ENCODE data around the gene NOP56.
"Not testable (repeated sequence)": the region's sequence is repeated elsewhere in the genome, so short reads cannot be mapped to it uniquely, and the experiment has no call there.

Gene NOP56

DNA sequence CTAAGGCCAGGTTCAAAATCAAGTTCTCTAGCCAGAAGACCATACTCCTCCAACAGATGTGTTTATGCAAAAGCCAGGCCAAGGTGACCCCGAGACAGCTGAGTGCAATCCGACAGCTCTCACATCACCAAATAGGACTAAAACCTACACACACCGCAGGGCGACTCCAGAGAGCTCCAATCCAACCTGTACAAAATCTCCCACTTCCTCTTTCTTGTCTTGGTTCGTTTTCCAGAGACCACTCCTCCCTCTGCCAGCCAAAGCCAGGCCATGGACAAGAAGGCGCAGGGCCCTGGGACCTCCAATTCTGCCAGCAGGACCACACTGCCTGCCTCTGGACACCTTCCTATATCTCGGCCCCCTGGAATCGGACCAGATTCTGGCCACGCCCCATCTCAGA is 11.5 kb upstream of the NOP56 start:
- DNase-seq = no peak

DNA sequence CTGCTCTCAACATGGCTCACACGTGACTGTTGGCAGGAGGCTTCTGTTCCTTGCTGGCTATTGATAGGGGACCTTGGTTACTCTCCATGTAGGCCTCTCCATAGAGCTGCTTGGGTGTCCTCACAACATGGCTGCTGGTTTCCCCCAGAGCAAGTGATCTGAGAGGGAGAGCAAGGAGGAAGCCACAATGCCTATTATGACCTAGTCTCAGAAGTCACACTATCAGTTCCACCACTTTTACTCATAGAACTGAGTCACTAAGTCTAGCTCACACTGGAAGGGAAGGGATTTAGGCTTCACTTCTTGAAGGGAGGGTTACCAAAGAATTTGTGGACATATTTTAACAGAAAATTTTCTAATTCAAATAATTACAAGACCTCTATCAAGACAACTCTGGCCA is 8.7 kb upstream of the NOP56 start:
- DNase-seq = no peak

DNA sequence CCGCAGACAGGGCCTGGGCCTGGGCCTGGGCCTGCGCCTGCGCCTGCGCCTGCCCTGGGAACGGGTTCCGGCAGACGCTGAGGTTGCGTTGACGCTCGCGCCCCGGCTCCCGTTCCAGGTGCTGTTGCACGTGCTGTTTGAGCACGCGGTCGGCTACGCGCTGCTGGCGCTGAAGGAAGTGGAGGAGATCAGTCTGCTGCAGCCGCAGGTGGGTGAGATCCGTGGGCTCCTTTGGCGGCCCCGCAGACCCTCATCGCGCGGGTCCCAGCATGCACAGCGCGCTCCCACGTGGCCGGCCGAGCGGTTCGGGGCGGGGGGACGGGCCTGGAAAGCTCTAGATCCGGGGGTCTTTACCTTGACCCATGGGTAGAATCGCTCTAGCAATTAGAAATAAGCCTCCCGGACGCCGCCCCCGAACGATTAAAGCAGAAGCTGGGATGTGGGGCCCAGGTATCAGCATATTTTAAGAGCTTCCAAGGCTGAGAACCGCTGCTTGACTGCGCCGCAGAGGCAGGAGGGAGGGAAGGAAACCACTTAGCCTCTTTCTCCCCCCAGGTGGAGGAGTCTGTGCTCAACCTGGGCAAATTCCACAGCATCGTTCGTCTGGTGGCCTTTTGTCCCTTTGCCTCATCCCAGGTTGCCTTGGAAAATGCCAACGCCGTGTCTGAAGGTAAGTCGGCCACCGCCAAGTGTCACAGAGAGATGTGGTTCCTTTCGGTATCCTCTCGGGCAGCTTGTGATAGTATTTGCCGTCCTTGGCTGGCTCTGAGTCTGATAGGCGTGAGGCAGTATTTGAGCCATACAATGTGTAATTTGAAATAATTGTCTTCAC is 508 bp downstream of the NOP56 start:
- peak; percentile 51 for DNase-seq

DNA sequence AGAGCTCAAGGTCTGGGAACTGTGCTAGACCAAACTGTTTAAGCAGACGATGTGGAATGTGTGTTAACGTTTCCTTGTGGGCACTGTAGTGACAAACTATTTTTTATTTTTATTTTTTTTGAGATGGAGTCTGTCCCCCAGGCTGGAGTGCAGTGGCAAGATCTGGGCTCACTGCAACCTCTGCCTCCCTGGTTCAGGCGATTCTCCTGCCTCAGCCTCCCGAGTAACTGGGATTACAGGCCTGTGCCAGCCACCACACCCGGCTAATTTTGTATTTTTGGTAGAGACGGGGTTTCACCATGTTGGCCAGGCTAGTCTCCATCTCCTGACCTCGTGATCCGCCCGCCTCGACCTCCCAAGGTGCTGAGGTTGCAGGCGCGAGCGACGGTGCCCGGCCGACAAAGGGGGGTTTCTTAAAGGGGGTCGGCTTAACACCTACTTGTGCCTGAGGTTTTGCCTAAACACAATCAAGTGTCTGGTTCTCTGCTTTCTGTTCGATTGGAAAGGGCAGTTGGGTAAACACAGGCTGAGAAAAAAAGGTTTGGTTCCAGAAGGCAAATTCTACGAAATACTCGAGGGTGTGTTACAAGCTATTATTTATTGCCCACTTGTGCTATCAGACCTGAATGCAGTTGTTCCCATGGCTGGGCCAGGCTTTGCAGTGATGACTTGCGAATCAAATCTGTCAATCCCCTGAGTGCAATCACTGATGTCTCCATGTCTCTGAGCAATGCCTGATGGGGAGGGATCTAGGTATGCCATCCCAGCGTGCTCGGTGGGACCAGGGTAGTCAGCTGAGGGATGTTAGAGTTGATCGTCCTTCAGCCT is 1.3 kb downstream of the NOP56 start:
- no peak for DNase-seq

DNA sequence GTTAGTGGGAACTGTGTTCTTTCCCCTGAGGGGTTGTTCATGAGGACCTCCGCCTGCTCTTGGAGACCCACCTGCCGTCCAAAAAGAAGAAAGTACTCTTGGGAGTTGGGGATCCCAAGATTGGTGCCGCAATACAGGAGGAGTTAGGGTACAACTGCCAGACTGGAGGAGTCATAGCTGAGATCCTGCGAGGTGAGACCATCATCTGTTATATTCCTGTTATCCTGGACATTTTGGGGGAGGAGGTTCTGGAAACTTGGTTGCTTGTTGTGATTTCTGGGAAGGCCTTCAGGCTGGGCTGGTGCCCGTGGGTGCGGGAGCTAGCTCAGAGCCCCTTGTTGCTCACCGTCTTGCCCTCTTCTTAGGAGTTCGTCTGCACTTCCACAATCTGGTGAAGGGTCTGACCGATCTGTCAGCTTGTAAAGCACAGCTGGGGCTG is 2.0 kb downstream of the NOP56 start:
- no peak for DNase-seq

DNA sequence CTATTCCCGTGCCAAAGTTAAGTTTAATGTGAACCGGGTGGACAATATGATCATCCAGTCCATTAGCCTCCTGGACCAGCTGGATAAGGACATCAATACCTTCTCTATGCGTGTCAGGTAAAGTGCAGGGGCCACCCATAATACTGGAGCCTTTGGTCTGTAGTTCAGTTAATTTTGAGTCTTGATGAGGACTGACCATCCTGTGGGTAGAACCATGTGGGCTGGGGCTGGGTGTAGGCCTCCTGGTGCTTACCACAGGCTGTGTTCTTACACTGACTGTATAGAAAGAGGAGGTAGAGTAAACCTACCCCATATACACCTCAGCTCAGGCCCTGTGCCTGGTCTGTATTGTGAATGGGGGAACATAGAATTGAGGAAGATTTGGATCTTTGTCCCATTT is 2.4 kb downstream of the NOP56 start:
- no peak for DNase-seq

DNA sequence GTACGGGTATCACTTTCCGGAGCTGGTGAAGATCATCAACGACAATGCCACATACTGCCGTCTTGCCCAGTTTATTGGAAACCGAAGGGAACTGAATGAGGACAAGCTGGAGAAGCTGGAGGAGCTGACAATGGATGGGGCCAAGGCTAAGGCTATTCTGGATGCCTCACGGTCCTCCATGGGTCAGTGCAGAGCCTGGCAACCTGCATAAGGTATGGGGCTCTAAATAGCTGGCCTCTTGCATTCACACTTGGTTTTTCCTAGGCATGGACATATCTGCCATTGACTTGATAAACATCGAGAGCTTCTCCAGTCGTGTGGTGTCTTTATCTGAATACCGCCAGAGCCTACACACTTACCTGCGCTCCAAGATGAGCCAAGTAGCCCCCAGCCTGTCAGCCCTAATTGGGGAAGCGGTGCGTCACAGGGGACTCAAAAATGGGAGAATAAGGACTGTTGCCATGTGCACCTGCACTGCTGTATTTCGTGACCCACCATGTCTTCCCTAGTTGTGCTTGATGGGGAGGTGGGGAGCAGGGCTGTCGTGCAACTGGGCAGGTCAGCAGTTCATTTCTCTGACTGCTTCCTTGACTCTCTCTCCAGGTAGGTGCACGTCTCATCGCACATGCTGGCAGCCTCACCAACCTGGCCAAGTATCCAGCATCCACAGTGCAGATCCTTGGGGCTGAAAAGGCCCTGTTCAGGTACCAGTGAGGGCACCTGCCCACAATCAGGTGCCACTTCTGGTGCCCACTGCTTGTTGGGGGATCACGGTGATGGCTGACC is 3.1 kb downstream of the NOP56 start:
- DNase-seq = no peak

DNA sequence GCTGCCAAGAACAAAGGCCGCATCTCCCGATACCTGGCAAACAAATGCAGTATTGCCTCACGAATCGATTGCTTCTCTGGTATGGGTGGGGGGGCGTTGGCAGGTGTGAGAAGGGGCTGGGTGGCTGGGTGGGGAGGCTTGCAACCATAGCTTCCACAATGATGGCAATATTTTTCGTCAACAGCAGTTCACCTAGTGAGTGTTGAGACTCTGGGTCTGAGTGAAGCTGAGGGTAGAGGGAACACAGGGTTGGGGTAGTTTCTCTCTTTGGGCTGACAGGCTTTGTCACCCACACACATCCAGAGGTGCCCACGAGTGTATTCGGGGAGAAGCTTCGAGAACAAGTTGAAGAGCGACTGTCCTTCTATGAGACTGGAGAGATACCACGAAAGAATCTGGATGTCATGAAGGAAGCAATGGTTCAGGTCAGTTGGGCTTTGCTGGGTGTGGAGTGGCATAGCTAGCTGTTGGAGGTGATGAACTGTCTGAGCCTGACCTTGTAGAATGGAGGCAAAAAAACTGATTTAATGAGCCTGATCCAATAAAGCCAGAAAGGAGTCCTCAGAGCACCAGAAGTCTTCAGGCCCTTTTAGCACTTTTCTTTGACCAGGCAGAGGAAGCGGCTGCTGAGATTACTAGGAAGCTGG is 4.2 kb downstream of the NOP56 start:
- DNase-seq = no peak

DNA sequence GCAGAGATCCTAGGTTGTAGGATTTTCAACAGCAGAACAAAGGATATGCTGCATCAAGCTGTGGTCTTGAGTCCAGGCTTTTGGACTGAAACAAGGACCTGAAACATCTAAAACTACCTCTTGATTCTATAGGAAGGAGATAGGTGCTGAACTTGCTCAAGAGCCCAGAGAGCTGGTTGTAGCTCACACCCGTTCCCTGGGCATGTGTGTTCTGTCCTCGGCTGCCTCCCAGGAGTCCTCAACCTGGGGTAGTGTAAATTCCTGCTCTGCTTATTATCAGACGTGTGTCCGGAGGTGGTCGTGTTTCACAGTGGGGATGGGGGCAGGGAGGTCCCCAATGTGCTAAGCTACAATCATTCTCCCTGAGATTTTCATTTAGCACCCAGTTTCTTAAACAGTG is 4.8 kb downstream of the NOP56 start:
- no peak for DNase-seq

DNA sequence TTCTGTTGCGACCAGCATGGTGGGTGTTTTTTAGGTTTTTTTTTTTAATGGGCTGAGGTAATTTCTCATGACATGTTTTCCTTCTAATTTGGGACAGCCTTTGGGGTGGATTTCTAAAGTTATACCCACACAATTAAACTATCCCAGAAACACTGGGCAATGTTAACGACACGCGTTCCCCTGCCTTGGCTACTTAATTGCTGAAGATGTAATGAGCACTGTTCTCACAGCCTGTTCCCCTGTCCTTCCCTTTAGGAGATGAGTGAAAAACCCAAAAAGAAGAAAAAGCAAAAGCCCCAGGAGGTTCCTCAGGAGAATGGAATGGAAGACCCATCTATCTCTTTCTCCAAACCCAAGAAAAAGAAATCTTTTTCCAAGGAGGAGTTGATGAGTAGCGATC is 5.2 kb downstream of the NOP56 start:
- no peak for DNase-seq

DNA sequence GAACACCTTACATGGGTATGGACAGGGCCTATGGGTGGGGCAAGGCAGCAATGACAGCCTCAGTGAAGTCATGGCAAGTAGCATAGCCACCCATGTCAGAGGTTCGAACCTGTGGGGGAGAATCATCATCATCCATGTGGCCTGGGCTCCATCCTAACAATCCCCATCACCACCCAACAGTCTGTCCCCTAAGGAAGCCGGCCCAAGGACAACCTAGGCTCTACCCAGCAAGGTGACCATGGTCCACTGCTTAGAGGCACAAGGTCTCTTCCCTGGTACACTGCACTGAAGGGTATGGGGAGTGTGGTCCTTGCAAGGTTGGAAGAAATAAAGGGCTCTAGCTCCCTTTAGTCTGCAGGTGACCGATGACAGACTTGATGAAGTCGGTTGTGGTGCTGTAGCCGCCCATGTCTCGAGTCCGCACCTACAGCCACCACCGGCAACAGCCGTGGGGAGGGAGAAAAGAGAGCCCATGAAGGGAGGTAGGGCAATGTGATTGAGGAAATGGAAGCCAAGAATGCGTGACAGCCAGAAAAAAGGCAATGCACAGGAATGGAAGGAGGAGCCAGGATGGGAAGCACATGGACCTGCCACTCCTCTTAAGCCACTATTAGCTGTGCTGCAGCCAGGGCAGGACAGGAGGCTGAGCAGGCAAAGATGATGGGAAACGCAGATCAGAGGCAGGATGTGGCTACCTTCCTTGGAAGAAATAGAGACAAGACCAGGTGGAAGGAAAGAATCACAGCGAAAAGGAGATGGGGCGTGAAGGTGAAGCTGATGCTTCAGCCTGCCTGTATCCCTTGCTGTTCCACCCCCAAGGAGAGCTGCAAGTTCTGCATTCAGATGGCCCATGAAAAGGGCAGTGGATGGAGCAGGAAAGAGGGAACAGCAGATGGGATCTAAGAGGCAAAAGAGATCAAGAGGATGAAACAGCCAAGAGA is 6.3 kb downstream of the NOP56 start:
- DNase-seq = no peak

DNA sequence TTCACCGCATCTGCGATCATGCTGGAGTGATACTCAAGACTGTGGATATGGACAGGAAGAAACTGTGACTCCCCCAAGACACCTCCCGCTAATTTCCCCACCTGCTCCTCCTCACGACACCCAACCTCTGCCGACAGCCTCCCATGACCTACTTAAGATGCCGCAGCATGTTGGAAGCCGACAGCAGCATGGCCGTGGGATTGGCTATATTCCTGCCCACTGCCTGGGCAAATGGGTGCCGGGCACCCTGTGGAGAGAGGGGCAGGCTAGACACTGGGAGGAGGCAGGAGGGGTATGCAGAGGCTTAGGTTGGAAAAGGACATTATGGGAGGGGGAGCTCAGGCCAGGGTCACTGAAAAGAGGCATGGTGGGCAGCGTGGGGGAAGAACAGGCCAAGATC is 7.1 kb downstream of the NOP56 start:
- no peak for DNase-seq

DNA sequence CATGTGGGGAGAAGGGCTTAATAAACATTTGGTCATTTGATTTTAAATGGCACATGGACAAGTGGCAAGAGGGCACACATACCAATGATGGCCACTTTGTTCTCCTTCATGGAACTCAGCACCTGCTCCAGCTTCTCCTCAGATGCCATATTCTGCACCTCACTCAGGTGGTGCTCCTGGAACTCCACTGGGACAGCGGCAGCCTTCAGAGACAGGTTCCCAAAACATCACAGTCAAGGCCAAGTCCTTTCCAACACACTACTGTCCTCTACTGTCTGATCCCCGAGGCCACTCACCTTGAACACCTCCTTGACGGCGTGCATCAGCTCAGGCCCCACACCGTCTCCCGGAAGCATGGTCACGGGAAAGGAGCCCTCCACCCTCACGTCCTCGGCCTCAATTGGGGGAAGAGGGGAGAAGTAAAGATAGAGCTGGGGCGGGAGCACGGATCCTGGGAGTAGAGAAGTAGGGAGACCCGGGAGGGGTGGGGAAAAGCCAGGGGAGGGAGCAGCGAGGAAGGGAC is 11.0 kb downstream of the NOP56 start:
- no peak for DNase-seq

DNA sequence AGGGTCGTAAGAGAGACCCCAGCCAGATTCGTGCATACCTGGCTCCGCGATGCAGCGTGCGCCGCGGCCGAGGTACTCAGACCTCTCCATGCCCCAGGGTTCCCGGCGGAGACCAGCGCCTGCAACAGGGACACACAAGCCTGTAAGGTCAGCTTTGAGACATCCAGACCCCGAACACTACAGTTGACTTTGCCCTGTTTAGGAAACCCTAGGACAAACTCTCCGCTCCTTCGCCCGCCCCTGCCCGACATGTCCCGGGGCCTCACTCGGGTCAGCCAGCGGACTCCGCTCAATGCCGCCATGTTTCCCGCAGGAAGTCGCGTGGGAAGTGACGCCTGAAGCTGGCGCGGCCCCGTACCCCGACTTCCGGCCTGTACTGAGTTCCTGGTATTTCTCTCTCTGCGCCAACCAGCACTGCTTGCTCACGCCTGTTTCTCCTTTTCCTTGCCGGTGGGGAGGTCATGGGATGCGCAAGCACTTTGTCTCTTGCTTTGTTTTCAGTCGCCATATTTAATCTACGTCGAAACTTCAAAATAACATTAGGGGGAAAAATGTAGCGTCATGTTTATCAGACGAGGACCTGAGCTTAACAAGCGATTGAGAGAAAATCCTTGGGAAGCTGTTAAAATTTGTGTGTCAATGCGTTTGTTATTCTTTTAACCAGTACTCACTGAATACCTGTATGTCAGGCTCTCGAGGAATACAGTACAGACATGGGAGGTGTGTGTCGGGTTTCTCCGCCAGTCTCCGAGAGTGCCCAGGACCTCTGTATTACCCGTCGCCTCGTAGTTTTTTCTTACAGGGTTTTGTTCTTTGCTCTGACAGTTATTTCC is 11.7 kb downstream of the NOP56 start, which contains the start of gene IDH3B:
TSS of gene IDH3B (minus strand) at position 330 of the 833 bp plus-strand sequence. CDS start at position 302, 28 bp downstream.
- DNase-seq = peak; percentile 87

DNA sequence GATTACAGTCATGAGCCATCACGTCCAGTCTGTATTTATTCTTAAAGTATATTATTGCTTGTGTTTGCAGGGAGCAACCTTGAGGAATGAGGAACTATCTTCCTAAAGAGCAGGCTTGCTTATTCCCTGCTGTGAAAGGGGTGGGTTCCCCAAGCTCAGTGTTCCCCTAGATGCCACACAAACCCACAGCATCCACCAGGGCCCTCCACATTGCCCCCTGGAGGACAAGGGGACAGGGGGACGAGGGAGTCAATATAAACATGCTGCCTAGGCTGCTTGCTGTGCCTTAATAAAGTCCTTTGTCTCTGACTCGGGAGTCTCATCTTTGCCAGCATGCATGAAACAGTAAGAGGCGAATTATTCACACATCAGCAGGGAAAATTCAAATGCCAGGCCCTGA is 19.5 kb downstream of the NOP56 start:
- DNase-seq = no peak

DNA sequence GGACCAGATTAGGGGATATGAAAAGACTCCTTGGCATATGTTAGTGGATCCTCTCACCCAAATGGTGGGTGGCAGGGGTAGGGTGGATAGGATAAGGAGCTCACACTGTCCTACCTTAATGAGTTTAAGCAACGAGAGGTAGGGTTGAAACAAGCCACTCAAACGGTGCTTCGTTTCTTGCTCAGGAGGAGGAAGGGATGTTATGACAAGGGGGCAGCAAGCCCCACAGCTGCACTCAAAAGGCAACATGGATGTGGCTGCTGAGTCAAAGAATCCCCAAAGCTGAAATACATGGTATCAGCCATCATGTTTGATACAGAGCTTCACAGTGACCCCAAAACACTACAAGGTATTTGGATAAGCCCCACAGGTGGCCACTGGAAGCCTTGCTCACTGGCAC is 20.0 kb downstream of the NOP56 start:
- DNase-seq = no peak

DNA sequence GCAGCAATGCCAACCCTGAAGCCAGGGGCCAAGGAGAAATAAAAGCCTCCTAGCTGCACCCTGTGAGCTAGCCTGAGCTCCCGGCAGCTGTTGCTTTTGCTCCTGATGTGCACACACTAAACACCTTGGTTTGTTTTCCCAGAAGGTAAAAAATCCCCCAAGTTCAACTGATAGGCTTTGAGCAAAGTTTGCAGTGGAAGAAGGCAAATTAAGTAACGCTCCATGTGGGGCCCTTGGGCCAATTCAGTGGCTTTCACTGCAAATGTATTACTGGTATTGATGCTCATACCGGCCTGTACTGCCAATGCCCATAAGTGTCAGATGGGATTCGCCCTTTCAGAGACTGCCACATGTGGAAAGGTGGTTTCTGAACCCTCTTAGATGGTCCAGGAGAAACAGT is 21.0 kb downstream of the NOP56 start:
- DNase-seq = no peak

DNA sequence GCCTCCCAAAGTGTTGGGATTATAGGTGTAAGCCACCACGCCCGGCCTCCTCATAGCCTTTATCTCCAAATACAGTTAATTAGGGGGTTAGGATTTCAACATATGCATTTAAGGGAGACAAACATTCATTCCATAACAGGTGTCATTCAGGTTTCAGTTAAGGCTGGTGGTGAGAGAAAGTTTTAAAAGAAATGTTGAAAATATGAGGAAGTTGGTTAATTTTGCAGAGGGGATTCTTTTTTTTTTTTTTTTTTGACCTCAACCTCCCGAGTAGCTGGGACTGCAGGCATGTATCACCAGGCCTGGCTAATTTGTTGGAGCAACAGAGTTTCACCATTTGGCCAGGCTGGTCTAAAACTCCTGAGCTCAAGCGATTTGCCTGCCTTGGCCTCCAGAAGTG is 27.6 kb downstream of the NOP56 start:
- no peak for DNase-seq

DNA sequence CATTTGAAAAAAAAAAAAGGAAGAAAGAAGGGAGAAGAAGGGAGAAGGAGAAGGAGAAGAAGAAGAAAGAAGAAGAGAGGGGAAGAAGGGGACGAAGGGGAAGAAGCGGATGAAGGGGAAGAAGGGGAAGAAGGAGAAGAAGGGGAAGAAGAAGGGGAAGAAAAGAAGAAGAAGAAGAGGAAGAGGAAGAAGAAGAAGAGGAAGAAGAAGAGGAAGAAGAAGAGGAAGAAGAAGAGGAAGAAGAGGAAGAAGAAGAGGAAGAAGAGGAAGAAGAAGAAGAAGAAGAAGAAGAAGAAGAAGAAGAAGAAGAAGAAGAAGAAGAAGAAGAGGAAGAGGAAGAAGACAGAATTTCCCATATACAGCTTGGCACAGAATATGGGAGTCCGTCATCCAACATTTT is 29.6 kb downstream of the NOP56 start:
- not testable (repeated sequence) for DNase-seq

DNA sequence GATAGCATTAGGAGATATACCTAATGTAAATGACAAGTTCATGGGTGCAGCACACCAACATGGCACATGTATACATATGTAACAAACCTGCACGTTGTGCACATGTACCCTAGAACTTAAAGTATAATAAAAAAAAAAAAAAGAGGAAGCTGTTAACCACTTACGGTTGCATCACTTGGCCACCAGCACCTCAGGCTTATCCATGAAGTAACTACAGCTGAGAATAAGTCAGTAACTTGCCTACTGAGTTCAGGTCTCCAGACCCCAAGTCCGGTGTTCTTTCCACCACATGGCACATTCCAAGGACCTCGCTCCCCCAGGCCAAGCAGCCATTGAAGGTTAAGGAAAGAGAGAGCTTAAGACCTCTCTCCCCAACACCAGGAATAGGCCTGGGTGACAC is 32.4 kb downstream of the NOP56 start:
- not testable (repeated sequence) for DNase-seq
